K562 (cell line): ENCODE data around the gene UBE2L6. TPM values are rescaled to one million over a fixed set of nuclear protein-coding genes. Genes with fewer than 3 reads are reported as not detected.

Experiments
- CBX8 ChIP-seq: fragments of 200-600 bp; sonication (generic); IDR thresholded peaks from 2 replicates; pipeline ENCODE4 v1.6.1; 2012; ENCODE audit warnings: borderline replicate concordance, mixed run types, low read depth, mild to moderate bottlenecking, moderate library complexity, mixed read lengths, low read length, control low read depth, inconsistent platforms; ENCODE audit not compliant: poor library complexity, severe bottlenecking; ENCODE audit errors: extremely low read depth
- CTCF ChIP-seq, 3 experiments: IDR thresholded peaks in 2 of 3; conservative IDR thresholded peaks in 1 of 3; 2 replicates each; pipeline ENCODE4 v1.5.1; 2011 to 2012; ENCODE audit warnings: low read length in 3 of 3, mild to moderate bottlenecking in 3 of 3, control low read depth in 2 of 3, improper control_type of control experiment in 1 of 3, inconsistent platforms in 1 of 3, low read depth in 1 of 3, mixed read lengths in 1 of 3, moderate library complexity in 1 of 3; ENCODE audit not compliant: insufficient read depth in 2 of 3
- DPF2 ChIP-seq: fragments of 450-650 bp; IDR thresholded peaks from 2 replicates; pipeline ENCODE4 v1.6.1; 2016
- NR1H2 ChIP-seq: sonication (generic); formaldehyde crosslinking; IDR thresholded peaks from 2 replicates; pipeline ENCODE4 v1.4.0; 2020; ENCODE audit warnings: mild to moderate bottlenecking, missing genetic modification reagents
- RNF219 ChIP-seq: fragments of 250-450 bp; sonication (Bioruptor Pico); IDR thresholded peaks from 2 replicates; pipeline ENCODE4 v1.5.0; 2022; ENCODE audit warnings: mild to moderate bottlenecking
- SMAD3 ChIP-seq: fragments of 450-650 bp; formaldehyde crosslinking; conservative IDR thresholded peaks from 2 replicates; pipeline ENCODE4 v1.4.0; 2020; ENCODE audit warnings: mild to moderate bottlenecking
- TFAM ChIP-seq: fragments of 250-450 bp; sonication (Bioruptor Pico); conservative IDR thresholded peaks from 2 replicates; pipeline ENCODE4 v1.5.0; 2021; ENCODE audit warnings: mild to moderate bottlenecking, moderate library complexity
- VEZF1 ChIP-seq: fragments of 200-800 bp; sonication (Bioruptor generic); IDR thresholded peaks from 2 replicates; pipeline ENCODE4 v1.6.1; 2017; ENCODE audit warnings: missing genetic modification characterization, missing compliant biosample characterization
- YY1 ChIP-seq, 3 experiments: IDR thresholded peaks; 2 replicates each; pipeline ENCODE4 v1.6.1; 2011; ENCODE audit warnings: low read length in 2 of 3, mild to moderate bottlenecking in 2 of 3, moderate library complexity in 2 of 3, borderline replicate concordance in 1 of 3, control low read depth in 1 of 3, low read depth in 1 of 3; ENCODE audit not compliant: insufficient read depth in 3 of 3, insufficient replicate concordance in 2 of 3, control insufficient read depth in 1 of 3, insufficient read length in 1 of 3; ENCODE audit errors: extremely low read depth in 1 of 3
- ZMIZ1 ChIP-seq, 2 experiments: fragments of 150-350 bp in 1 of 2; IDR thresholded peaks; 2 replicates each; pipeline ENCODE4 v1.6.1; 2012 to 2016; ENCODE audit warnings: low read depth in 2 of 2, low read length in 2 of 2, mild to moderate bottlenecking in 1 of 2, moderate library complexity in 1 of 2
- ZNF146 ChIP-seq: IDR thresholded peaks from one replicate; pipeline ENCODE4 v1.6.1; 2018; ENCODE audit warnings: missing compliant biosample characterization; ENCODE audit not compliant: unreplicated experiment
- polyA plus RNA-seq, 8 experiments: library from polyadenylated mRNA; depleted of rRNA in 4 of 8; stranded (reverse) in 5 of 8; unstranded in 3 of 8; fragments of >200 nt; fragmentation: Nextera tagmentation in 2 of 8; fragmentation: Illumina TruSeq in 1 of 8; extraction: Ambion mirVana in 2 of 8; extraction: Trizol in 1 of 8; gene quantifications; 2 replicates each; pipeline versions ENCODE4 v1.2.1 to v1.2.3, GENCODE V29; 2011 to 2014; ENCODE audit warnings: inconsistent platforms in 1 of 8, missing spikeins in 1 of 8
- total RNA-seq, 7 experiments: library from RNA; depleted of rRNA in 6 of 7; stranded (reverse); fragments of >200 nt in 6 of 7; fragmentation: Illumina TruSeq in 2 of 7; extraction: Trizol in 2 of 7; gene quantifications; 2 replicates each; pipeline versions ENCODE4 v1.2.1 to v1.2.3, GENCODE V29; 2011 to 2021; ENCODE audit warnings: low replicate concordance in 1 of 7

The UBE2L6 gene
- total and polyA plus RNA-seq, 9 of the 15 experiments (the other 6 are each of a cell fraction or from before 2014, with no cell fraction given): 5.9 to 24.9 (median 9.7) TPM

GRCh38 chr11:57514538-57515331 is 52.7 kb downstream of the UBE2L6 start (continued):
- no peak for TF ChIP-seq RNF219 (CRISPR knock-in tag)
- no peak for TF ChIP-seq ZNF146
- TF ChIP-seq TFAM (CRISPR knock-in tag): no peak
- peak; percentile 95 for TF ChIP-seq VEZF1 (CRISPR knock-in tag)
- no peak for TF ChIP-seq YY1 (IDR thresholded peaks at IDR 0.05; ENCODE audit: borderline replicate concordance in 1 of 3, control insufficient read depth in 1 of 3, extremely low read depth in 1 of 3, insufficient read depth in 3 of 3, insufficient read length in 1 of 3, insufficient replicate concordance in 2 of 3, low read depth in 1 of 3, low read length in 2 of 3)
- TF ChIP-seq NR1H2 (CRISPR knock-in tag): no peak
- no peak for TF ChIP-seq CBX8
- 0 out of 2 replicates have a peak, but pooled peaks have one; percentile 22 for TF ChIP-seq DPF2
- no peak for TF ChIP-seq ZMIZ1 (IDR thresholded peaks at IDR 0.05; ENCODE audit: low read depth in 2 of 2, low read length in 2 of 2)
- TF ChIP-seq CTCF (IDR thresholded peaks at IDR 0.05 in 2 of 3, conservative IDR thresholded peaks at IDR 0.05 in 1 of 3; ENCODE audit: insufficient read depth in 2 of 3, low read depth in 1 of 3, low read length in 3 of 3): no peak
- TF ChIP-seq SMAD3 (CRISPR knock-in tag): no peak
